ENCODE results near the gene FAM3B.

- no peak for TF ChIP-seq CTCF (conservative IDR thresholded peaks at IDR 0.05; ENCODE audit: low read depth, low read length)
- no peak for TF ChIP-seq POLR2A (IDR thresholded peaks at IDR 0.05; ENCODE audit: low read depth, low read length)
- TF ChIP-seq CEBPB (IDR thresholded peaks at IDR 0.05; ENCODE audit: low read depth, low read length) = no peak
- TF ChIP-seq SMC3 (IDR thresholded peaks at IDR 0.05; ENCODE audit: low read depth, low read length) = no peak
Observed at GRCh38 chr21:41371685-41372030, 55.1 kb downstream of the FAM3B start.

All from IMR-90 (cell line).